SU-DHL-6 (cell line): Measurements from ENCODE around the gene RGS21.
"Not testable (repeated sequence)": the region's sequence is repeated elsewhere in the genome, so short reads cannot be mapped to it uniquely, and the experiment has no call there.

Experiments
- H2AFZ ChIP-seq: fragments of 200-600 bp; sonication (generic); 2 replicates; pipeline ENCODE4 v1.6.1; 2014; ENCODE audit warnings: low read depth, mild to moderate bottlenecking, moderate library complexity, mixed read lengths, antibody characterized with exemption, low read length; ENCODE audit not compliant: severe bottlenecking
- H3F3A ChIP-seq: fragments of 200-600 bp; shearing (Covaris generic); 2 replicates; pipeline ENCODE4 v1.6.0; 2016; ENCODE audit warnings: antibody characterized with exemption, mild to moderate bottlenecking; ENCODE audit not compliant: insufficient read depth
- H3K27ac ChIP-seq: fragments of 200-600 bp; sonication (generic); 2 replicates; pipeline ENCODE4 v1.5.1; 2016; ENCODE audit warnings: low read depth, mild to moderate bottlenecking, low read length, moderate library complexity, mixed read lengths
- H3K27me3 ChIP-seq: fragments of 200-600 bp; sonication (generic), shearing (Covaris generic); 2 replicates; pipeline ENCODE4 v1.6.0; 2014; ENCODE audit warnings: mild to moderate bottlenecking, low read length
- H3K36me3 ChIP-seq: fragments of 200-600 bp; sonication (generic); 2 replicates; pipeline ENCODE4 v1.6.1; 2014; ENCODE audit warnings: mild to moderate bottlenecking, low read length, mixed read lengths
- H3K4me2 ChIP-seq: fragments of 300-600, 200-600 bp; shearing (Covaris generic), sonication (generic); 2 replicates; pipeline ENCODE4 v1.6.0; 2014; ENCODE audit warnings: low read length, low read depth, mild to moderate bottlenecking; ENCODE audit not compliant: poor library complexity, severe bottlenecking
- H3K4me3 ChIP-seq: fragments of 200-600 bp; sonication (generic); 2 replicates; pipeline ENCODE4 v1.5.1; 2014; ENCODE audit warnings: antibody characterized with exemption, low read length, mild to moderate bottlenecking, mixed read lengths; ENCODE audit not compliant: insufficient read depth, poor library complexity, severe bottlenecking
- H3K79me2 ChIP-seq: fragments of 200-600 bp; sonication (generic); 2 replicates; pipeline ENCODE4 v1.6.1; 2014; ENCODE audit warnings: mild to moderate bottlenecking, low read length, moderate library complexity; ENCODE audit not compliant: insufficient read depth
- H3K9ac ChIP-seq: fragments of 200-600 bp; sonication (generic); 2 replicates; pipeline ENCODE4 v1.7.0; 2014; ENCODE audit warnings: mild to moderate bottlenecking, low read length
- H3K9me2 ChIP-seq: fragments of 200-600 bp; sonication (generic); replicated peaks from 2 replicates; pipeline ENCODE4 v1.6.1; 2014; ENCODE audit warnings: low read length; ENCODE audit not compliant: insufficient read depth
- H3K9me3 ChIP-seq: fragments of 200-600 bp; sonication (generic); 2 replicates; pipeline ENCODE4 v1.6.1; 2014; ENCODE audit warnings: low read length, mixed read lengths; ENCODE audit not compliant: insufficient read depth
- H4K20me1 ChIP-seq: fragments of 200-600 bp; sonication (generic); 2 replicates; pipeline ENCODE4 v1.6.1; 2014; ENCODE audit warnings: low read depth, mild to moderate bottlenecking, antibody characterized with exemption, low read length, moderate library complexity, mixed read lengths
- EZH2phosphoT487 ChIP-seq: fragments of 200-600 bp; sonication (generic), shearing (Covaris generic); conservative IDR thresholded peaks from 2 replicates; pipeline ENCODE4 v1.6.1; 2018; ENCODE audit warnings: mild to moderate bottlenecking, antibody characterized with exemption, low read length, moderate library complexity, mixed read lengths
- TF ChIP-seq, protein P1 (sequence below): fragments of 200-600 bp; sonication (generic); IDR thresholded peaks from one replicate; pipeline ENCODE4 v1.5.1; 2017; ENCODE audit warnings: antibody characterized with exemption, mild to moderate bottlenecking, low read length, moderate library complexity; ENCODE audit not compliant: insufficient read depth, poor library complexity, severe bottlenecking

Gene RGS21

DNA sequence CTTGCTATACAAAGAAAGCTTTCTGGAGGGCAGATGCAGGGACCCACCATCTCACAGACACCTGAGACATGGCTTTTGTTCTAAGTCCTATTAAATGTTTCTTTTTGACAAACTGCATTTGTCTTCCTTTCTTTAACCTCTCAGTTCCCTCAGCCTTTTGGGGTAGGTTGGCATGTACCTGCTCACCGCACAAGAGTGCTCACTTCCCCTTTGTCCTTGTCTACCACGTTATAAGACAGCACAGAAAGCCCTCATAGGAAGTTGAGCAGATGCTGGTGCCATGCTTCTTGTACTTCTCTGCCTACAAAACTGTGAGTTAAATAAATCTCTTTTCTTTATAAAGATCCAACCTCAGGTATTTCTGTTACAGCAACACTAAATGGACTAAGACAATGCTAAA is 31.9 kb upstream of the RGS21 start:
- Histone ChIP-seq H3K36me3 (no peaks in the 10 kb centered on the region), H3K27me3 (no peaks in the 10 kb centered on the region), H3K9ac (no peak overlapping the region), H3K4me3 (no peak overlapping the region), H3K27ac (no peak overlapping the region), H3F3A (no peaks in the 10 kb centered on the region), H3K9me3 (peaks cover 23% of the 10 kb centered on the region; the same call in 1 of the 2 replicates), H2AFZ (peak overlapping the region; percentile 44), H4K20me1 (no peaks in the 10 kb centered on the region), H3K9me2 (no peaks in the 10 kb centered on the region), H3K4me2 (no peak overlapping the region), H3K79me2 (no peaks in the 10 kb centered on the region)
- TF ChIP-seq, protein P1, sequence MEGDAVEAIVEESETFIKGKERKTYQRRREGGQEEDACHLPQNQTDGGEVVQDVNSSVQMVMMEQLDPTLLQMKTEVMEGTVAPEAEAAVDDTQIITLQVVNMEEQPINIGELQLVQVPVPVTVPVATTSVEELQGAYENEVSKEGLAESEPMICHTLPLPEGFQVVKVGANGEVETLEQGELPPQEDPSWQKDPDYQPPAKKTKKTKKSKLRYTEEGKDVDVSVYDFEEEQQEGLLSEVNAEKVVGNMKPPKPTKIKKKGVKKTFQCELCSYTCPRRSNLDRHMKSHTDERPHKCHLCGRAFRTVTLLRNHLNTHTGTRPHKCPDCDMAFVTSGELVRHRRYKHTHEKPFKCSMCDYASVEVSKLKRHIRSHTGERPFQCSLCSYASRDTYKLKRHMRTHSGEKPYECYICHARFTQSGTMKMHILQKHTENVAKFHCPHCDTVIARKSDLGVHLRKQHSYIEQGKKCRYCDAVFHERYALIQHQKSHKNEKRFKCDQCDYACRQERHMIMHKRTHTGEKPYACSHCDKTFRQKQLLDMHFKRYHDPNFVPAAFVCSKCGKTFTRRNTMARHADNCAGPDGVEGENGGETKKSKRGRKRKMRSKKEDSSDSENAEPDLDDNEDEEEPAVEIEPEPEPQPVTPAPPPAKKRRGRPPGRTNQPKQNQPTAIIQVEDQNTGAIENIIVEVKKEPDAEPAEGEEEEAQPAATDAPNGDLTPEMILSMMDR: no peak
- TF ChIP-seq EZH2phosphoT487: no peak

DNA sequence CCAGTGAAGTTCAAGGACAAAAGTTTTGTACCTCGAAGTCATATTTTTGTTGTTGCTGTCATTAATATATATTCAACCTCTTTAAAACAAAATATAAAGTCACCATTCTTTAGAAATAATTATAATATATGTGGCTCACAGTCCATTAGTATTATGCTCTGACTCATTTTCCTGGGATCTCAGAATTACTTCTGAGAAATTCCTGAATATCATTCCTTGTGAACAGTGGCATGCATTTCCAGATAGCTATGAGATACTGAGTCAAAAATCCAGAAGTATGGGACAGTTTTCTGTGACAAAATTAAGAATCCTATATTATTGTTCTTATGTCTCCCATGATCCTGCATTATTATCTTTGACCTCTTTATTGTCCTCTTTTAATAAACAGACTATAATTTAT is 13.8 kb upstream of the RGS21 start:
- Histone ChIP-seq H3K4me2 (no peak overlapping the region), H3K9me3 (no peaks in the 10 kb centered on the region), H4K20me1 (no peaks in the 10 kb centered on the region), H3F3A (no peaks in the 10 kb centered on the region), H3K4me3 (no peak overlapping the region), H3K9me2 (no peaks in the 10 kb centered on the region), H3K79me2 (no peaks in the 10 kb centered on the region), H3K9ac (no peak overlapping the region), H3K27me3 (no peaks in the 10 kb centered on the region), H3K36me3 (peaks cover 3% of the 10 kb centered on the region; the same call in 1 of the 2 replicates), H3K27ac (no peak overlapping the region), H2AFZ (no peak overlapping the region)
- TF ChIP-seq EZH2phosphoT487: no peak
- TF ChIP-seq, protein P1: no peak

DNA sequence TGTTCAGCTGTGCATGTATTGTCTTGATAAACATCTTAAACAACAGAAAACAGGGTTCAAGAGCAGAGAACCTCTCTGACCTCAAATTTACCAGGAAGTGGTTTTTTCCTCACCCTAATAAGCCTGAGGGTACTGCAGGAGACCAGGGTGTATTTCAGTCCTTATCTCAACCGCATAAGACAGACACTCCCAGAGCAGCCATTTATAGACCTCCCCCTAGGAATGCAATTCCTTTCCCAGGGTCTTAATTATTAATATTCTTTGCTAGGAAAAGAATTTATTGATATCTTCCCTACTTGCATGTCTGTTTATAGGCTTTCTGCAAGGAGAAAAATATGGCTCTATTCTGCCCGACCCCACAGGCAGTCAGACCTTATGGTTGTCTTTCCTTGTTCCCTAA is 8.5 kb upstream of the RGS21 start:
- H2AFZ ChIP-seq, H3K27ac ChIP-seq, H3F3A ChIP-seq, H3K36me3 ChIP-seq, H3K27me3 ChIP-seq, H3K9me3 ChIP-seq, H3K4me2 ChIP-seq, H3K9ac ChIP-seq, H4K20me1 ChIP-seq, H3K9me2 ChIP-seq, H3K4me3 ChIP-seq, H3K79me2 ChIP-seq: not testable (repeated sequence)

DNA sequence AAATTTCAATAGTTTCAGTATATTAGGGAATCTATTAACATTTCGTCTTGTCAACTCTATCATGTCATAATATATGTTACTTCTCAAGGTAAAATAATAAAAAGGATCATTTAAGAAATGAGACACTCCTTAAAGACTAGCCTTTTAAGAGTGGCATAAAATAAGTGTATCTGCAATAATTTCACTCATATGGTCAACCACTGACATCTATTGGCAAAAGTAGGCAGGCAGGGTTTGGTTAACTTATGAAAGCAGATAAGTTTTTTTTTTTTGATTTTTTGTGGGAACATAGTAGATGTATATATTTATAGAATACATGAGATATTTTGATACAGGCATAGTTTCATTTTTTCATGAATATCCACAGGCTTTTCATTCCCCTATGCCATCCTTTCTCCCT is 5.5 kb upstream of the RGS21 start:
- Histone ChIP-seq H3K4me3 (no peak overlapping the region), H3K9me3 (no peaks in the 10 kb centered on the region), H3K4me2 (no peak overlapping the region), H3K9me2 (no peaks in the 10 kb centered on the region), H3K27me3 (no peaks in the 10 kb centered on the region), H3K9ac (no peak overlapping the region), H3K27ac (no peak overlapping the region), H3K36me3 (no peaks in the 10 kb centered on the region), H3F3A (no peaks in the 10 kb centered on the region), H2AFZ (no peak overlapping the region), H3K79me2 (no peaks in the 10 kb centered on the region), H4K20me1 (no peaks in the 10 kb centered on the region)
- TF ChIP-seq, protein P1: peak; percentile 64
- TF ChIP-seq EZH2phosphoT487: no peak
